ENCODE measurements around the gene SLC35E2B.
"Not testable (repeated sequence)": the region's sequence is repeated elsewhere in the genome, so short reads cannot be mapped to it uniquely, and the experiment has no call there.

Gene SLC35E2B

DNA sequence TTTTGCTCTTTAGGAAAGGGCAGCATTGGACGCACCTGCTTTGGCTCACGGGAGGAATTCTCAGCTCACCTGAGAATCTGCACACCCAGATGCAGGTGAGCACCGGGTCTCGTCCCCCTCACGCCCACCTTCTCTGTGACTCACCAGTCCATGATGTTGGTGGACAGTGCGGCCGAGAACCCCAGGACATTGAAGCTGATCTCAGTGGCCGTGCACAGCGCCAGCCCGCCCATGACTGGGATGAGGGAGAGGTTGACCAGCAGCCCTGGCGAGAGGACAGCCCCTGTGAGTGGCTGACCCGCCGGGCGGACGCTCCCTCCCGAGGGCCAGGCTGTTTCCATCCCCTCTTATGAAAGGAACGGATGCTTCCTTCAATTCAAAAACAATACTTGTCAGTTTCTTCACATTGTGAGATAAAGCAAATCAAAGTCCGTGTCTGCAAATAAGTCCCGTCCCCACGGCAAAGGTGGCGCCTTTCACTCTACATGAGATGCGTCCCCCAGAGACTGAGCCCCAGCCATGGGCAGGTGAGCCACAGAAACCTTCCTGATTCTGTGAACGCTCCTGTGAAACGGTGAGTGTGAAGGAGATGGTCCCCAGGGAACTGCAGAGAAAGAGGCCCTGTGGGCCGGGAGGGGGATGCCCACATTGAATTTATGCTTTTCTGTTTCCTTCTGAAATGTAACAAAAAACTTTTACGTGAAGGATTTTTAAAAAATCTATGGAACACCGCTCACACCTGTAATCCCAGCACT lies 21.1 kb downstream of the SLC35E2B start:
- Mint-ChIP-seq H3K27ac (no peak overlapping the region), H3K27me3 (no peaks in the 10 kb centered on the region), H3K4me3 (no peak overlapping the region), H3K36me3 (ENCODE audit: low read depth) (peaks cover 57% of the 10 kb centered on the region), H3K4me1 (ENCODE audit: low read depth) (peaks cover 4% of the 10 kb centered on the region), H3K9me3 (no peaks in the 10 kb centered on the region)
- DNase-seq: no peak

DNA sequence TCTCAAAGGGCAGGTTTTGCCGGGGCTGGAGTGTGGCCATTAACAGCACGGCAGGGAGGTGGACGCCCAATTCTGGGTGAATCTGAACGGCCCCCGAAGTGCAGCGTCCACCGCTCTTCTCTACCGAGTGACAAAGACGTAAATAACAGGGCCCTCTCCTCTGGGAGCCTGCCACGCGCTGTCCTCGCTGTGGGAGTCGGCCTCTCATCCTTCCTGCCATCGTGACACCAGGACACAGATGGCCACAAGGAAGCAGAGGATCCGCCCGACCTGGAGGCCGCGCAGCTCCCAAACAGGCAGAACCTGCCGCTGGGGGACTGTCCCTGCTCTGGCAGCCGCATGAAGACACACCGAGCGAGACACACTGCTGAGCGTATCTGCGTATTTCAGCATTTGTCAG lies 21.7 kb downstream of the SLC35E2B start:
- no peak overlapping the region for H3K4me3 Mint-ChIP-seq
- no peak for DNase-seq
- H3K4me1 Mint-ChIP-seq (ENCODE audit: low read depth): peaks cover 4% of the 10 kb centered on the region
- H3K27me3 Mint-ChIP-seq: no peaks in the 10 kb centered on the region
- no peak overlapping the region for H3K27ac Mint-ChIP-seq
- peaks cover 64% of the 10 kb centered on the region for H3K36me3 Mint-ChIP-seq (ENCODE audit: low read depth)
- no peaks in the 10 kb centered on the region for H3K9me3 Mint-ChIP-seq

DNA sequence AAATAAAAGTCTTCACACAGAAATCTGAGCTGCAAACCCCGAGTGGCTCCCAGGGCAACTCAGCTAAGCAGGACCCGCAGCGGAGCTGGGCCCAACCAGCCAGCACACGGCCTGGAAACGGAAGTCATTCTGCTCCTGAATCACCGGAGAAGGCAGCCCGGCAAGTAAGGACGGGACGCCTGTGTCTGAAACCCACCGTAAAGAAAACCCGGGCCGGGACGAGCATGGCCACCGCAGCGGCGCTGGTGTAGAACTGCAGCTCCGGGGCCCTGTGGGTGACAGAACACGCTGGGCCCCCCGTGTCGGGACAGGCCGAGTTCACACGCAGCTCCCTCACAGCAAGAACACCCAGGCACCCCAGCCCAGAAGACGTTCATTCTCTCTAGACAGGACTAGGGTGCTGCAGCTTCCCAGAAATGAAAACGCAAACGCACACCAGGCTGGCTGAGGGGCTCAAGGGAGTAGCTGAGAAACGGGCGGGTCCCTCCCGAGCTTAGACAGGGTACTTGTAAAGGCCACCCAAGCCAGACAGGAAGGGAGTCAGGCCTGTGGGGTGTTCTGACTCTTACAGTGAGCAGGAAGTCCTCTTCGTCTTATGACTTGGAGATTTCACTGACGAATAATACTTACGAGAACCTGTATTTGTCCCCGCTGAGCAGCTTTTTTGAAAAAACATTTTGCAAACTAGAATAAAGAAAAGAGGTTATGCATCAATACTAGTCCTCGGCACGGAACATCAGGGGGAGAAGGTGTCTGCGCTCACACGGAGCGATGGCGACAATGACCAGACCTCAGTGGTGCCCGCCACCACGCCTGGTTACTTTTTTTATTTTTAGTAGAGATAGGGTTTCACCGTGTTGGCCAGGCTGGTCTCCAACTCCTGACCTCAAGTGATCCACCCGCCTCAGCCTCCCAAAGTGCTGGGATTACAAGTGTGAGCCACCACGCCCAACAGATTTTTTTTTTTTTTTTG lies 22.8 kb downstream of the SLC35E2B start:
- Mint-ChIP-seq H3K9me3 (no peaks in the 10 kb centered on the region), H3K36me3 (ENCODE audit: low read depth) (peaks cover 71% of the 10 kb centered on the region), H3K4me3 (no peak overlapping the region), H3K27ac (no peak overlapping the region), H3K27me3 (no peaks in the 10 kb centered on the region), H3K4me1 (ENCODE audit: low read depth) (peaks cover 4% of the 10 kb centered on the region)
- no peak for DNase-seq

DNA sequence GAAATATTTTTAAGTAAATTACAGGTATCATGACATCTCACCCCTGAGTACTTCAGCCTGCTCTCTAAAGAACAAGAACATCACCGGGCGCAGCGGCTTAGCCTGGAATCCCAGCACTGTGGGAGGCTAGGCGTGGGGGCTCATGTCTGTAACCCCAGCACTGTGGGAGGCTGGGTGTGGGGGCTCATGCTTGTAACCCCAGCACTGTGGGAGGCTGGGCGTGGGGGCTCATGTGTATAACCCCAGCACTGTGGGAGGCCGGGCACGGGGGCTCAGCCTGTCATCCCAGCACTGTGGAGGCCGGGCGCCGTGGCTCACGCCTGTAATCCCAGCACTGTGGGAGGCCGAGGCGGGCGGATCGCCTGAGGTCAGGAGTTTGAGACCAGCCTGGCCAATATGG lies 26.1 kb downstream of the SLC35E2B start:
- H3K9me3 Mint-ChIP-seq: no peaks in the 10 kb centered on the region
- H3K4me1 Mint-ChIP-seq (ENCODE audit: low read depth): no peaks in the 10 kb centered on the region
- no peaks in the 10 kb centered on the region for H3K27me3 Mint-ChIP-seq
- no peak overlapping the region for H3K4me3 Mint-ChIP-seq
- peaks cover 50% of the 10 kb centered on the region for H3K36me3 Mint-ChIP-seq (ENCODE audit: low read depth)
- no peak for DNase-seq
- H3K27ac Mint-ChIP-seq: peak overlapping the region; percentile 29

DNA sequence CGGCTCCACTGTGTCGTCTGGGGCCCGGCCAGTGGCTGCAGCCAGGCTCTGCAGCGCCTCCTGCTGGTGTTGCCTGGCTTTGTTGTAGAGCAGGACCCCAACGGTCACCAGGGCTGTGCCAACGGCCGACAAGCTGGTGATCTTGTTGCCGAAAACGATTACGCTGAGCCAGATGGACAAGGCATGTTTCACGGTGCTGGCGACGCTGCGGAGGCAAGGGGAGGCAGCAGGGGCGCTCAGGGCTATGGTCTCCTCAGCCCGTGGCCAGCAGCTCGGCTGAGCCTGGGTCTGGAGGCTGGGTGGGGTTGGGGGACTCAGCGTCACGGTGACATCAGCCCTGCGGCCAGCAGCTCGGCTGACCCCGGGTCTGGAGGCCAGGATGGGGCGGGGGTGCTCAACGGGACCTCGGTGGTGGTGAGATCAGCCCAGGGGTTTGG lies 26.8 kb downstream of the SLC35E2B start:
- Mint-ChIP-seq H3K27ac (no peak overlapping the region), H3K4me3 (no peak overlapping the region), H3K27me3 (no peaks in the 10 kb centered on the region), H3K4me1 (ENCODE audit: low read depth) (no peaks in the 10 kb centered on the region), H3K36me3 (ENCODE audit: low read depth) (peaks cover 43% of the 10 kb centered on the region), H3K9me3 (no peaks in the 10 kb centered on the region)
- DNase-seq: peak; percentile 49

DNA sequence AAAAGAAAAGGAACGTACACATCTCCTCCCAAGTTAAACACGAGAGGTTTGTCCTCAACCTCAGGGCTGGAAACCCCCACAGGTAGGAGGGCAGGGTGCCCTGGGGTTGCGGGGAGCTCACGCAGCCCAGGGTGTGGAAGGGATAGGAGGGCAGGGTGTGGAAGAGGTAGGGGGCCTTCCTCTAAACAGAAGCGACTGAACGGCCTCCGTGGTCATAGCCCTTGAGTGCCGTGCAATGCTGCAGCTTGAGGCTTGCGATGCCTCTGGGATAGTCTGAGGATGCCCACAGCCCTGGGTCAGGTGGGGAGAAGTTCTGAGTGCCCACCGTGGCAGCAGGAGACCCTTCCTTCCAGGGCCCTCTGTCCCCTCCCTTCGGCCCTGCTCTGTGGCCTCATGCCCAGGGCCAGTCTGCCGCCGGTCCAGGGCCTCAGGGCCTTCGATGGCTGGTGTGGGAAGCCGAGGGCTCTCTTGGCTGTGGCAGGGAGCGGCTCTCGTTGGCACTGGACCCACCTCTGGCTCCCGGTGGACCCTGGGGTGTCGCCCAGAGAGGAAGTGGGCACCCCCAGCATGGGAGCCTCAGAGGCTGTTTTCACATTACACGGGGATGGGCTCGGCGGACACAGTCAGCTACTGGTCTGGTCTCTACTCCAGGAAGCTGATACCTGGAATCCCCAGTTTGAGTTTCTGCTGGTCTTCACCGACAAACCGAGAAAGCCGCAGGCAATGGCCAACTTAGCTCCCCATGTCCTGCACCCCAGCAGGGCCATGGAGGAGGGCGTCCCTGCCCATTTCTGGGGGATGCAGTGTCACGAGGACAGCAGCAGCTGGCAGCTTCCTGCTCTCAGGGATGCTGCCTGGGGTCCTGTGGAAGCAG lies 27.4 kb downstream of the SLC35E2B start:
- Mint-ChIP-seq H3K36me3 (ENCODE audit: low read depth) (peaks cover 37% of the 10 kb centered on the region), H3K27ac (peak overlapping the region; percentile 29), H3K27me3 (no peaks in the 10 kb centered on the region), H3K4me3 (no peak overlapping the region), H3K4me1 (ENCODE audit: low read depth) (no peaks in the 10 kb centered on the region), H3K9me3 (no peaks in the 10 kb centered on the region)
- no peak for DNase-seq

DNA sequence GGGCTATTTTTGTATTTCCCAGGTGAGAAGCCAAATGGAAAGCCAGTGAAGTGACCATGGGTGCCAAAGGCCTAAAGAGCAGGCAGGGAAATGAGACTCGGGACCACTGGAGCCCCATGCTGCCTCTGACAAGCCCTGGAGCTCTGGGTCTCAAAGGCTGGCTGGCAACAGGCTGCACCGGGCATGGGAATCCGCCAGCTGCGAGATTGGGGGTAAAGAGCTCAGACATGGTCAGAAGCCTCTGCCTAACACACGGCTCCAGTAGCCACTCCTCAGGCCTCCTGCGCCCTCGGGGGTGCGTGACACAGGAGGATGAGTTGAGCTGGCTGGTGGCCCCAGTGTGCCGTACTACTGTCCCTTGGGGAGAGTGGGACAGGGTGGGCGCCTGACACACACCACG lies 28.3 kb downstream of the SLC35E2B start:
- H3K36me3 Mint-ChIP-seq (ENCODE audit: low read depth): peaks cover 29% of the 10 kb centered on the region
- not testable (repeated sequence) for DNase-seq; H3K27me3 Mint-ChIP-seq; H3K9me3 Mint-ChIP-seq; H3K27ac Mint-ChIP-seq; H3K4me3 Mint-ChIP-seq; H3K4me1 Mint-ChIP-seq (ENCODE audit: low read depth)

DNA sequence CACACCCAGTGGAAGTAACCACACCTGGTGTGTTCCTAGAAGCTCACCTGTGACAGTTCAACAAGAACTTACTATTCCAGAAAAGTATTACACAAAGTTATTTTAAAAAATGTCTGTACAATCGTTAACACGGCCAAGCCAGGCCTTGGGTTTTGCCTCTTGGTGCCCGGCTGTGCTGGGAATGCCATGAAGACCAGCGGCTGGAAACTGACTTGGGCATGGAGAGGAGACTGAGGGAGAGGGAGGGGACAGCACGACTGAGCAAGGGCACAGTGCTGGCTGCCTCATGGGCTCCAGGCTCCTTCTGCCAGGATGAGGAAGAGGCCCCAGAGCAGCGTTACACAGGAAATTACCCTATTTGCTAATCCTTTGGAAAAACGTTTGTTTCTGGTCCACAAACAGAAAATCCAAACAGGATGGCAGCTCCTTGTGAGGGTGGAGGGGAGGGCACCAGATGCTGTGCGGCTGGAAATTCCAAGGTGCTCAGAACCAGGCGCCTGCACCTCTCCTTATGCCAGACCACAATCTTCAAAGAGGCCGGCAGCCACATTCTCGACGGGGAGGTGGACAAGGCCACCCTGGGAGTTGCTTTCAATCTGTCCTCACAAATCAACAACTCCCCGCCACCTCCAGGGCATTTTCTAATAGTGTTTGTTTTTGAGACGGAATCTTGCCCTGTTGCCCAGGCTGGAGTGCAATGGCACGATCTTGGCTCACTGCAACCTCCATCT lies 29.6 kb downstream of the SLC35E2B start:
- H3K36me3 Mint-ChIP-seq (ENCODE audit: low read depth): peaks cover 24% of the 10 kb centered on the region
- H3K4me1 Mint-ChIP-seq (ENCODE audit: low read depth); H3K27me3 Mint-ChIP-seq; DNase-seq; H3K4me3 Mint-ChIP-seq; H3K27ac Mint-ChIP-seq; H3K9me3 Mint-ChIP-seq: not testable (repeated sequence)

DNA sequence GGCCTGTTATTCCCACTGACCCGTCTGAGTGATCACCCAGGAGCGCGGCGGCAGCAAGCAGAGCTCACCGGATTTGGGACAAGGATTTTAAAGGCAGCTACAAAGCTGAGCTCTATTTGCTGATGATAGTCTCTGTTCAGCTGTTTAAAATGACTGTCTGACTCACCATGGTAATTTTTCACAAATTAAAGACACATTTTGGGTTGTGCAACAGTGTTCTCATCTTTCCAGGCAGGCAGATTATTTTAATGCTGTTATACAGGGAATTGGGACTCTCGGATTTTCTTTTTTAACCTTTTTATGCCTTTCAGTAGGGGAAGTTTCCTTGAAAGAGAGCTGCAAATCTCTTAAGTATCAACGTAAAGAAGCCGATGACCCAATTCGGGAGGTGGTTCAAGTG lies 30.2 kb downstream of the SLC35E2B start:
- H3K4me3 Mint-ChIP-seq; H3K9me3 Mint-ChIP-seq; H3K27me3 Mint-ChIP-seq; H3K4me1 Mint-ChIP-seq (ENCODE audit: low read depth); DNase-seq; H3K27ac Mint-ChIP-seq: not testable (repeated sequence)
- H3K36me3 Mint-ChIP-seq (ENCODE audit: low read depth): peaks cover 19% of the 10 kb centered on the region

DNA sequence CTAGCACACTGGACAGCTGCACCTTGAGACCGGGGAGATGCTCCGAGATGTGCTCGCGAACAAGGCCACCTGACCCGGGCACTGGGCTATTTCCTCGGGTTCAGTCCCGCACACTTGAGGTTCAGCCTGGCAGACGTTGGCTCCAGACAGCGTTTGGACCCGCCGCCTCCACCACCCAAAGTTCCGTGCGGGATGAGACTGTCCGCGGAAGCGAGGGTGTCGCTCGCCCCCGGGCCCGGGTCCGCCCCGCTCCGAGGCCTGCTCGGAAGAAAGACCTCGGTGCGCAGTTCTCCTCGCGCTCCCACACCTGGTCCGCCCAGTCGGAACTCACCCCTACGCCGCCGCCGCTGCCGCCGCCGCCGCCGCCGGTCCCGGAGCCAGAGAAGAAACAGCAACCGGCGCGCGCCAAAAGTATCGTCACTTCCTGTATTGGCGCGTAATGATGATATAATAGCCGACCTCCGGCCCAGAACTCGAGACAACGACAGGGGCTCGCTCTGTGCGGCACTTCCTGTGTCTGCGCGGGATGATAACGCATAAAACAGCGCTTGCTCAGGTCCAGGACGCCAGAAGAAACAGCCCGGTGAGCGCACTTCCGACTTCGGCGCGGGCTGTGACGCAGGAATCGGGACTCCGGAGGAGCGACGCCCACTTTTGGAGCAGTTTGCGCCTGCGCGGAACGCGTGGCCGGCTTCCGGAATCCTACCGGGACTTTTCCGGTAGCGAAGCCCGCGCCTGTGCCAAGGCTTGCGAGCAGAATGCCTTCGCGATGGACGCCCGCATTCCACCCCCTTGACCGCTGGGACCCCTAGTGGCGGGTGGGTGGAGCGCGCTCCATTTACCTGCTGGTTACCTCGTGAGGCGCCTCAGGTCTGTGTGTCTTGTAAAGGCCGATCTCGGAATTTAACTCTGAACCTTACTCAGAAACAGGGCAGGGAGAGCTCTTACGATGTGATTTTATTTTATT lies 33.7 kb downstream of the SLC35E2B start, which contains the start of gene CDK11B:
TSS of gene CDK11B (minus strand) at position 422 of the 967 bp plus-strand sequence. CDS start 1,519 bp downstream, outside the sequence.
- Mint-ChIP-seq H3K27ac (peak within 1 kb of the TSS; percentile 99), H3K36me3 (ENCODE audit: low read depth) (peaks cover 29% of the 10 kb centered on the region), H3K4me3 (peak within 1 kb of the TSS; percentile 92)
- not testable (repeated sequence) for H3K4me1 Mint-ChIP-seq (ENCODE audit: low read depth); H3K27me3 Mint-ChIP-seq; H3K9me3 Mint-ChIP-seq
- peak; percentile 96 for DNase-seq

DNA sequence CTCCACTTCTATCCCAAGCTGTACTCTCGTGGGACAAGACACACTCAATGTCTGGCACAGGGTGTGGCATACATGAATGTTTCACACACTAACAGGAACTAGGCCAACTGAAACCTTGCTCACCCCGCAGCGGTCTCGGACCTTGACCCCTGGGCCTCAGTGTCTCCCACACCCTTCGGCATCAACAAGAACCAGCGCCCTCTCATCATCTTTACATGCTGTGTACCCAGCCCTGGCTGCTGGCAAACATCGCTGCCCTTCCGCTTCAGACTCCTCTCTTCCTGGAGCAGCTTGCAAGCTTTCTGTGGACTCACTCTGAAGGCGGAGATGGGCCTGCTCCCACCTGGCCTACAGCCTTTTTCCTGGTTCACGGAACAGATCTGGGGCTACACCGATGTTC lies 44.3 kb downstream of the SLC35E2B start:
- not testable (repeated sequence) for H3K27ac Mint-ChIP-seq; H3K4me3 Mint-ChIP-seq; H3K9me3 Mint-ChIP-seq; DNase-seq; H3K4me1 Mint-ChIP-seq (ENCODE audit: low read depth); H3K27me3 Mint-ChIP-seq
- peaks cover 75% of the 10 kb centered on the region for H3K36me3 Mint-ChIP-seq (ENCODE audit: low read depth)

DNA sequence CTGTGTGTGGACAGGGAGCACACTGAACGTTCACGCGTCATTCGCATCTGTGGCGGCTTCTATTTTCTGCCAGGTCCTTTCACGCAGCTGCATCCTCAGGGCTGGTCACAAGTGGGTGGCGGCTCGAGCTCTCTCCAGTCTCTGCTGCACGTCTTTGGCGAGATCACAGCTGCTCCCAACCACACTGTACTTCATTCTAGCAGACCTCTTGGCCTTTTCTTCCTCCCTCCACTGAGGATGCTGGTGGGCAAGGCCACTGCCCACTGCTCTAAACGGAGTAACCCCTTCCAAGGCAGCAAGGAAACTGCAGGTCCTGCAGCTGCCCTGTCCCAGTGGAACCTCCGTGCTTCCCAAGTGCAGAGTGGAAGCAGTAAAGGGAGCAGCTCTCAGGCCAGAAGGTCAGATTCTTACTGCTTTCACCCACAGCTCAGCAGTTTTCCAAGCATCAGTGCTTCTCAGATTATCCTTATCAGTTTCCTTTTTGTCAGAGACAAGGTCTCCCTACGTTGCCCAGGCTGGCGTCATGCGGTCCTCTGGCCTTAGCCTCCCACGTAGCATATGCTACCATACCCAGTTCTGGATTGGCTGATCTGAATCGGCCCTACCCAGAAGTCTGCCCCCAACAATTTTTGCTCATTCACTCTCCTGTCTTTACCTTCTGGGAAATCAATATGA lies 44.9 kb downstream of the SLC35E2B start:
- DNase-seq; H3K4me3 Mint-ChIP-seq; H3K27ac Mint-ChIP-seq; H3K4me1 Mint-ChIP-seq (ENCODE audit: low read depth); H3K9me3 Mint-ChIP-seq; H3K27me3 Mint-ChIP-seq: not testable (repeated sequence)
- H3K36me3 Mint-ChIP-seq (ENCODE audit: low read depth): peaks cover 70% of the 10 kb centered on the region
